ENCODE results near the gene PLEKHA4.

- TF ChIP-seq SP1 (IDR thresholded peaks at IDR 0.05) (no peak), TAF1 (conservative IDR thresholded peaks at IDR 0.05) (no peak), EGR1 (IDR thresholded peaks at IDR 0.05; ENCODE audit: low read depth in 2 of 2) (no peak), FOXA2 (IDR thresholded peaks at IDR 0.05) (no peak), GABPA (IDR thresholded peaks at IDR 0.05 in 1 of 2, conservative IDR thresholded peaks at IDR 0.05 in 1 of 2) (no peak), JUND (IDR thresholded peaks at IDR 0.05) (no peak), YY1 (IDR thresholded peaks at IDR 0.05) (no peak), MAX (IDR thresholded peaks at IDR 0.05) (no peak)
- TF ChIP-seq, protein P1, sequence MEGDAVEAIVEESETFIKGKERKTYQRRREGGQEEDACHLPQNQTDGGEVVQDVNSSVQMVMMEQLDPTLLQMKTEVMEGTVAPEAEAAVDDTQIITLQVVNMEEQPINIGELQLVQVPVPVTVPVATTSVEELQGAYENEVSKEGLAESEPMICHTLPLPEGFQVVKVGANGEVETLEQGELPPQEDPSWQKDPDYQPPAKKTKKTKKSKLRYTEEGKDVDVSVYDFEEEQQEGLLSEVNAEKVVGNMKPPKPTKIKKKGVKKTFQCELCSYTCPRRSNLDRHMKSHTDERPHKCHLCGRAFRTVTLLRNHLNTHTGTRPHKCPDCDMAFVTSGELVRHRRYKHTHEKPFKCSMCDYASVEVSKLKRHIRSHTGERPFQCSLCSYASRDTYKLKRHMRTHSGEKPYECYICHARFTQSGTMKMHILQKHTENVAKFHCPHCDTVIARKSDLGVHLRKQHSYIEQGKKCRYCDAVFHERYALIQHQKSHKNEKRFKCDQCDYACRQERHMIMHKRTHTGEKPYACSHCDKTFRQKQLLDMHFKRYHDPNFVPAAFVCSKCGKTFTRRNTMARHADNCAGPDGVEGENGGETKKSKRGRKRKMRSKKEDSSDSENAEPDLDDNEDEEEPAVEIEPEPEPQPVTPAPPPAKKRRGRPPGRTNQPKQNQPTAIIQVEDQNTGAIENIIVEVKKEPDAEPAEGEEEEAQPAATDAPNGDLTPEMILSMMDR (IDR thresholded peaks at IDR 0.05; ENCODE audit: low read depth, low read length, missing input control), result no peak
- TF ChIP-seq, protein P2, sequence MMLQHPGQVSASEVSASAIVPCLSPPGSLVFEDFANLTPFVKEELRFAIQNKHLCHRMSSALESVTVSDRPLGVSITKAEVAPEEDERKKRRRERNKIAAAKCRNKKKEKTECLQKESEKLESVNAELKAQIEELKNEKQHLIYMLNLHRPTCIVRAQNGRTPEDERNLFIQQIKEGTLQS (IDR thresholded peaks at IDR 0.05), result no peak
These were observed 42.4 kb upstream of the PLEKHA4 start for GRCh38 chr19:48910803-48911202.

Measured in liver (tissue), 3 donors.